Brain microvascular endothelial cell (primary cell): ENCODE measurements around the gene FAM76B.

Experiments used
- DNase-seq: peaks from one replicate; pipeline ENCODE4 v3.0.0-alpha.2; 2020
- H3K27ac ChIP-seq: fragments of 250-450 bp; sonication (Bioruptor Pico); 2 replicates; pipeline ENCODE4 v1.5.1; 2020; ENCODE audit warnings: mild to moderate bottlenecking, moderate library complexity
- H3K27me3 ChIP-seq: fragments of 250-450 bp; sonication (Bioruptor Pico); replicated peaks from 2 replicates; pipeline ENCODE4 v1.5.1; 2020; ENCODE audit warnings: mild to moderate bottlenecking
- H3K36me3 ChIP-seq: fragments of 250-450 bp; sonication (Bioruptor Pico); replicated peaks from 2 replicates; pipeline ENCODE4 v1.5.1; 2020; ENCODE audit warnings: mild to moderate bottlenecking
- H3K4me3 ChIP-seq: 2 replicates; pipeline ENCODE4 v1.5.1; 2011; ENCODE audit warnings: low read depth, mild to moderate bottlenecking, control low read depth, low read length, moderate library complexity
- in situ Hi-C: cut with HindIII; loops from 2 replicates; pipeline ENCODE4 v1.10.0; 2017; ENCODE audit warnings: low sequenced_read_pairs, low pct_ligation_motif_present
- TF ChIP-seq, protein P1 (sequence below): IDR thresholded peaks from 2 replicates; pipeline ENCODE4 v1.5.1; 2011; ENCODE audit warnings: low read depth, mild to moderate bottlenecking, moderate library complexity, low read length, control low read depth, inconsistent platforms; ENCODE audit errors: missing control alignments

FAM76B gene

DNA sequence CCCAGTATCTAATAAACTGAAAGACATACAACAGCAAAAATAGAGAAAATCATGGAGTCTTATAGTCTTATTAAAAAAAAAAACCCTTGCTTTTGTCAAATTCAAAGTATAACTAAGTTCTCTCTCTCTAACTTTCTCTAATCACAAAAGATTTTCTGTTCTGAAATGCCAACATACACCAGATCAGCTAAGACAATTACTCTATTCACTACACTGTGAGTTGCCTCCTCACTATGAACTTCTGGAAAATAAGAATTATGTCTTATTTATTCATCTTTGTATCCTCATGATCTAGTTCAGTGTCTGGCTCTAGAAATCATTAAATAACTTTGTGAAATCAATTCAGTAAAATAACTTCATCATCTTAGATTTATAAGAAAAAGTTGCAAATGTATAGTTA is 12.7 kb downstream of the FAM76B start:
- no peaks in the 10 kb centered on the region for H3K27me3 ChIP-seq
- DNase-seq = no peak
- TF ChIP-seq, protein P1, sequence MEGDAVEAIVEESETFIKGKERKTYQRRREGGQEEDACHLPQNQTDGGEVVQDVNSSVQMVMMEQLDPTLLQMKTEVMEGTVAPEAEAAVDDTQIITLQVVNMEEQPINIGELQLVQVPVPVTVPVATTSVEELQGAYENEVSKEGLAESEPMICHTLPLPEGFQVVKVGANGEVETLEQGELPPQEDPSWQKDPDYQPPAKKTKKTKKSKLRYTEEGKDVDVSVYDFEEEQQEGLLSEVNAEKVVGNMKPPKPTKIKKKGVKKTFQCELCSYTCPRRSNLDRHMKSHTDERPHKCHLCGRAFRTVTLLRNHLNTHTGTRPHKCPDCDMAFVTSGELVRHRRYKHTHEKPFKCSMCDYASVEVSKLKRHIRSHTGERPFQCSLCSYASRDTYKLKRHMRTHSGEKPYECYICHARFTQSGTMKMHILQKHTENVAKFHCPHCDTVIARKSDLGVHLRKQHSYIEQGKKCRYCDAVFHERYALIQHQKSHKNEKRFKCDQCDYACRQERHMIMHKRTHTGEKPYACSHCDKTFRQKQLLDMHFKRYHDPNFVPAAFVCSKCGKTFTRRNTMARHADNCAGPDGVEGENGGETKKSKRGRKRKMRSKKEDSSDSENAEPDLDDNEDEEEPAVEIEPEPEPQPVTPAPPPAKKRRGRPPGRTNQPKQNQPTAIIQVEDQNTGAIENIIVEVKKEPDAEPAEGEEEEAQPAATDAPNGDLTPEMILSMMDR = no peak
- no peak overlapping the region for H3K27ac ChIP-seq
- H3K4me3 ChIP-seq = no peak overlapping the region
- peaks cover 19% of the 10 kb centered on the region for H3K36me3 ChIP-seq
- in situ Hi-C loops = no loop called here

DNA sequence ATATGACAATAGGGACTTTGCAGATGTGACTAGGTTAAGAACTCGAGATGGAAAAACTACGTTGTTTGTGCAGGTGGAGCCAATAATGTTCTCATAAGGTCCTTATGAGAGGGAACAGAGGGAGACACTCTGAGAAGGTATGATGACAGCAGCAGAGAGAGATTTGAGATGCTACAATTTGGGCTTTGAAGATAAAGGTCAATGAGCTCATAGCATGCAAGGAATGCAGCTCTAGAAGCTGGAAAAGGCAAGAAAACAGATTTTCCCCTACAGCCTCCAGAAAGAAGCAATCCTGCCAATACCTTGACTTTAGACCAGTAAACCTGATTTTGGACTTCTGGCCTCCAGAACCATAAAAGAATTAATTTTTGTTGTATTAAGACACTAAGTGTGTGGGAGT is 21.1 kb downstream of the FAM76B start:
- Histone ChIP-seq H3K36me3 (peaks cover 6% of the 10 kb centered on the region), H3K27me3 (no peaks in the 10 kb centered on the region), H3K27ac (no peak overlapping the region), H3K4me3 (no peak overlapping the region)
- in situ Hi-C loops = loop anchor here (25.0 kb wide), 1 partner anchor 606 kb away; no protein-coding TSS in a partner anchor
- TF ChIP-seq, protein P1 = no peak
- no peak for DNase-seq

DNA sequence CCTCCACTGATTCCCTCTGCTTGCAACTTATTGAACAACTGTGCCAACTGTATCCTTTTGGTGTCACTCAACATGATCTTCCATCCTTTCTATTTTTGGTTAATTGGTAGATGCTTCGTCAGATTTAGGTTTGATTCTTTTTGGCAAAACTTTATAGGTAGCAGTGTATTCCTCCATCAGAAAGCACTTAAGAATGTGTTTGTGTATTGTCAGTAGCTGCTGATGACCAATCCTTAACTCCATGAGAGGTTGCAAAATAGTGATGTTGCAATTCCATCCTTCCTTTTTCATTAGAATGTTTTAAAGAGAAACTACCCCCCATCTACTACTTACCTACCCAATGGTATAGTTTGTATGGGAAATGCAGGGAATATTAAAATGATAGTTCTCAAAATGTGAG is 22.1 kb downstream of the FAM76B start:
- Histone ChIP-seq H3K27ac (no peak overlapping the region), H3K36me3 (peaks cover 6% of the 10 kb centered on the region), H3K27me3 (no peaks in the 10 kb centered on the region), H3K4me3 (no peak overlapping the region)
- in situ Hi-C loops = loop anchor here (25.0 kb wide), 1 partner anchor 605 kb away; no protein-coding TSS in a partner anchor
- TF ChIP-seq, protein P1 = no peak
- peak; percentile 16 for DNase-seq

DNA sequence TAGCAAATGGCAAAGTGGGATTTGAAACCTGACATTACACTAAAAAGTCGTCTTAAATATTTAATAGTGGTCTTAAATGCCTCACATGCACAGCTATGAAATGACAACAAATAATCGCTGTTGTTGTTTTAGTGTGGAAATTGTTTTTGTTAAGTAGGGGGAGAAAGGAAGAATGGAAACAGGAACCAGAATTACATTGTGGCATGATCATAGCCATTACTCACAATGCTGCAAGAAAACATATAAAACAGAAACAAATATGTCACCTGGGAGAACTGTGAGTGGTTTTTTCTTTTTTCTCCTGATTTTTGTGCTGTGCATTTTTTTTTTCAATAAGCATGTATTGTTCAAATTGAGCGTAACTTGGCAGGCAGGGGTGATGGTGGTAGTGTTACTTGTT is 22.9 kb downstream of the FAM76B start:
- H3K36me3 ChIP-seq = peaks cover 6% of the 10 kb centered on the region
- no peak for DNase-seq
- H3K27me3 ChIP-seq = no peaks in the 10 kb centered on the region
- TF ChIP-seq, protein P1 = no peak
- no peak overlapping the region for H3K4me3 ChIP-seq
- no peak overlapping the region for H3K27ac ChIP-seq
- in situ Hi-C loops = loop anchor here (25.0 kb wide), 1 partner anchor 604 kb away; no protein-coding TSS in a partner anchor

DNA sequence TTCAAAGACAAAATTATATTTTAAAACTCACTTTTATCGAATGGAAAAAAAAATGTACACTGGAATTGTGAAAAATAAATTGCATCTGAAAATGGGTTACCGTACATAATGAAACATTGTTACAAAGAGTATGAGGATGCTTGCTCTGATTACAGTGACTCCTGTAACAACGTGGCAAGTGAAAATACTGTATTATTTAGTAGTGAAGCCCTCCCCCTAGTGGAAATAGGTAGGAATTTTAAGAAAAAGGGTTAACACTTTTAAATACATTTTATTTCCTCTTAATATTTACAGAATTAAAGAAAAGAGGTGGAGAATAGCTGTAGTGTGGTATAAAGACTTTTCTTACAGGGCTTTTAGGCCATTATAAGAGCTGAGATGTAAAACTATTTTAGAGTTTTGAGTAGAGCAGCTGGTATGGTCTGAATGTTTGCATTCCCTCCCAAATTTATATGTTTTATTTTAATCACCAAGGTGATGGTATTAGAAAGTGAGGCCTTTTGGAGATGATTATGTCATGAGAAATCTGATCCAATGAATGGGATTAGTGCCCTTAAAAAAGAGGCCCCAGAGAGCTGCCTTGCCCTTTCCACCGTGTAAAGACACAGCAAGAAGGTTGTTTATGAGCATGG is 25.2 kb downstream of the FAM76B start:
- H3K27me3 ChIP-seq = no peaks in the 10 kb centered on the region
- in situ Hi-C loops = loop anchor here (25.0 kb wide), 1 partner anchor 602 kb away; no protein-coding TSS in a partner anchor
- H3K36me3 ChIP-seq = no peaks in the 10 kb centered on the region
- DNase-seq = no peak
- H3K4me3 ChIP-seq = no peak overlapping the region
- TF ChIP-seq, protein P1 = peak; percentile 41
- no peak overlapping the region for H3K27ac ChIP-seq

DNA sequence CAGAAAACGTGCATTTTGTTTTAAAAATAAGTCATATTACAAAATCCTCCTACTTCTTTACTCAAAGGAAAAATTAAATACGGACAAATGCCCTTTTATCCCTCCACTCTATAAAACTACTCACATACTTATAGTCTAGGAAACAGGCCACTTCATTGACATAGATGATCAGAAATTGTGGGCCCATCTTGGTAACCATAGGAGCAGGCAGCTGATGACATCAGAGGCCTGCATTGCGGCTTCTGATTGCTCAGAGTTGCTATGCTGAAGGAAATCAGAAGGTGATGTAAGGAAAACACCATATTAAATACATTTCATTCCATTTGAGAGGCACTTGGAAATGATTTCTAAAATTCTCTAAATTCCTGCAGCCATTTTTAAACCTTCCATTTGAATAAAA is 27.0 kb downstream of the FAM76B start:
- DNase-seq = peak; percentile 11
- Histone ChIP-seq H3K27ac (no peak overlapping the region), H3K27me3 (no peaks in the 10 kb centered on the region), H3K36me3 (no peaks in the 10 kb centered on the region), H3K4me3 (no peak overlapping the region)
- in situ Hi-C loops = loop anchor here (25.0 kb wide), 1 partner anchor 600 kb away; no protein-coding TSS in a partner anchor
- TF ChIP-seq, protein P1 = no peak
